Ovary (tissue), 9 donors: ENCODE data around the gene LINGO3. TPM values are rescaled to one million over a fixed set of nuclear protein-coding genes. Genes with fewer than 3 reads are reported as not detected.

ENCODE experiments used
- DNase-seq, 5 donors: peaks; one replicate each; pipeline ENCODE4 v3.0.0-alpha.2; 2019 to 2020
- H3K27ac ChIP-seq, 2 donors: fragments of 200-600 bp; one replicate each; pipeline versions ENCODE4 v1.5.1 to v1.8.0; 2019 to 2022
- H3K27me3 ChIP-seq: fragments of 200-600 bp; one replicate; pipeline ENCODE4 v1.8.0; 2022
- H3K36me3 ChIP-seq: fragments of 200-600 bp; sonication (generic); one replicate; pipeline ENCODE4 v1.5.1; 2019
- H3K4me1 ChIP-seq: one replicate; pipeline ENCODE4 v1.8.1; 2013; ENCODE audit warnings: mild to moderate bottlenecking, moderate library complexity; ENCODE audit not compliant: insufficient read depth
- H3K4me3 ChIP-seq: fragments of 200-600 bp; sonication (generic); one replicate; pipeline ENCODE4 v1.5.1; 2017
- H3K9me3 ChIP-seq, 2 donors: fragments of 200-600 bp in 1 of 2; sonication (generic) in 1 of 2; one replicate each; pipeline versions ENCODE4 v1.5.1 to v1.8.1; 2013 to 2019; ENCODE audit warnings: mild to moderate bottlenecking in 1 of 2, moderate library complexity in 1 of 2
- CTCF ChIP-seq, 3 donors: fragments of 450-650 bp in 2 of 3; fragments of 200-600 bp in 1 of 3; IDR thresholded peaks; one replicate each; pipeline versions ENCODE4 v1.5.1 to v1.8.0; 2016 to 2022; ENCODE audit warnings: antibody characterized with exemption in 3 of 3, mild to moderate bottlenecking in 1 of 3
- EP300 ChIP-seq: sonication (generic); formaldehyde crosslinking; IDR thresholded peaks from one replicate; pipeline ENCODE4 v1.6.1; 2017; ENCODE audit warnings: antibody characterized with exemption
- POLR2A ChIP-seq: fragments of 450-650 bp; IDR thresholded peaks from one replicate; pipeline ENCODE4 v1.6.1; 2017; ENCODE audit warnings: antibody characterized with exemption, mild to moderate bottlenecking, moderate library complexity
- WGBS, 3 donors: extraction: QIAGEN DNeasy Blood & Tissue Kit in 1 of 3; methylation state at CpG; one replicate each; pipeline versions ENCODE4 v1.1.5 to v1.1.7; 2013 to 2017; 5-methylcytosine and 5-hydroxymethylcytosine counted together
- intact Hi-C, 4 donors: fragments of 100-400 bp; cut with DNase I; formaldehyde crosslinking; loops; one replicate each; pipeline versions ENCODE4 v1.11.0 to v1.15.1; 2022 to 2023
- polyA plus RNA-seq, 2 donors: library from polyadenylated mRNA; stranded (reverse); fragments of 200-250 nt in 1 of 2; fragments of 350-450 nt in 1 of 2; fragmentation: Illumina TruSeq in 1 of 2; extraction: RNeasy Lipid Tissue Mini Kit (QIAGEN cat#74804) in 1 of 2; gene quantifications; one replicate each; pipeline ENCODE4 v1.2.3, GENCODE V29; 2013 to 2014
- total RNA-seq, 7 donors: library from RNA; depleted of rRNA in 2 of 7; stranded (reverse); fragments of >200 nt in 2 of 7; fragmentation: NEBNext Ultra II Directional in 3 of 7; extraction: Animal tissue kit (Norgen Biotek cat#: 25700) in 3 of 7; gene quantifications; one replicate each; pipeline versions ENCODE4 v1.1.0 to v1.2.4, GENCODE V29; 2016 to 2023
- donor health status: DM: no; HTN: no; CAD: no; lungs with moderate emphysema.
- donor health status: DM: no; HTN: no; CAD: no.
- donor health status: Bipolar disorder and iron deficiency.
- donor health status: DM: yes; HTN: yes; CAD: no.
- donor health status: DM: no; HTN: no; CAD: no.
- donor health status: DM: yes; HTN: yes; CAD: no.

LINGO3 gene
- total and polyA plus RNA-seq, 9 donors, result not detected

- H3K9me3 ChIP-seq, result no peaks in the 10 kb centered on the region
- 79 to 90% (median 85%) methylated on average over 12 to 13 of the region's 13 CpGs for WGBS, 3 donors
Observed at GRCh38 chr19:2287585-2288337, 20.2 kb downstream of the LINGO3 start.

GRCh38 chr19:2286402-2287140, 21.4 kb downstream of the LINGO3 start:
- Histone ChIP-seq H3K36me3 (no peaks in the 10 kb centered on the region), H3K4me1 (peaks cover 17% of the 10 kb centered on the region), H3K27ac (no peak overlapping the region), H3K27me3 (peaks cover 10% of the 10 kb centered on the region), H3K4me3 (no peak overlapping the region), H3K9me3 (no peaks in the 10 kb centered on the region)
- TF ChIP-seq POLR2A (no peak), EP300 (no peak), CTCF (IDR thresholded peaks at IDR 0.05) (no peak)
- WGBS, 3 donors, result 84 to 89% (median 86%) methylated on average over 20 of the region's 20 CpGs
- intact Hi-C loops, result no loop called here
- DNase-seq, result no peak

More at GRCh38 chr19:2287585-2288337, 20.2 kb downstream of the LINGO3 start:
- Histone ChIP-seq H3K27me3 (peaks cover 11% of the 10 kb centered on the region), H3K27ac (no peak overlapping the region), H3K4me1 (peaks cover 11% of the 10 kb centered on the region), H3K4me3 (no peak overlapping the region), H3K36me3 (no peaks in the 10 kb centered on the region)
- TF ChIP-seq POLR2A (no peak), CTCF (IDR thresholded peaks at IDR 0.05) (no peak), EP300 (no peak)
- intact Hi-C loops, result no loop called here
- no peak for DNase-seq

- DNase-seq, result no peak
- TF ChIP-seq CTCF (IDR thresholded peaks at IDR 0.05), result no peak
- no peak for TF ChIP-seq POLR2A
- no peak for TF ChIP-seq EP300
- H3K27ac ChIP-seq, result no peak overlapping the region
- no peak overlapping the region for H3K4me3 ChIP-seq
- no peaks in the 10 kb centered on the region for H3K27me3 ChIP-seq
- no peaks in the 10 kb centered on the region for H3K36me3 ChIP-seq
- no peaks in the 10 kb centered on the region for H3K9me3 ChIP-seq
- H3K4me1 ChIP-seq, result peaks cover 6% of the 10 kb centered on the region
- WGBS, 3 donors, result 96 to 98% (median 97%) methylated on average over 8 of the region's 8 CpGs
- intact Hi-C loops, result loop anchor here in 1 of 4 donors (5.0 kb wide), 1 partner anchor 1117 kb away; no protein-coding TSS in a partner anchor
Observed at GRCh38 chr19:2283835-2284507, 24.0 kb downstream of the LINGO3 start.

GRCh38 chr19:2282862-2283237, 25.1 kb downstream of the LINGO3 start:
- intact Hi-C loops, result loop anchor here in 1 of 4 donors (5.0 kb wide), 1 partner anchor 1116 kb away; no protein-coding TSS in a partner anchor
- WGBS, 3 donors, result 65 to 73% (median 68%) methylated on average over 11 of the region's 11 CpGs
- no peak for TF ChIP-seq POLR2A
- DNase-seq, result no peak
- peaks cover 6% of the 10 kb centered on the region for H3K4me1 ChIP-seq
- H3K27ac ChIP-seq, result no peak overlapping the region
- no peak overlapping the region for H3K4me3 ChIP-seq
- H3K36me3 ChIP-seq, result no peaks in the 10 kb centered on the region
- H3K9me3 ChIP-seq, result no peaks in the 10 kb centered on the region
- H3K27me3 ChIP-seq, result no peaks in the 10 kb centered on the region
